Liver (tissue), 9 donors: ENCODE data around the gene SEC61G. TPM values are rescaled to one million over a fixed set of nuclear protein-coding genes. Genes with fewer than 3 reads are reported as not detected.
A peak's percentile ranks its signal among the peaks of the same experiment; 100 is the strongest.

Experiments used
- DNase-seq: peaks from one replicate; pipeline ENCODE4 v3.0.0-alpha.2; 2017; ENCODE audit warnings: low spot score
- H3K27ac ChIP-seq, 2 donors: one replicate each; pipeline ENCODE4 v1.7.0; 2013; ENCODE audit warnings: inconsistent platforms in 2 of 2, low read length in 2 of 2, control low read depth in 1 of 2, low read depth in 1 of 2, mild to moderate bottlenecking in 1 of 2
- H3K27me3 ChIP-seq, 4 donors: one replicate each; pipeline versions ENCODE4 v1.6.1 to v1.7.0; 2013; ENCODE audit warnings: low read length in 3 of 4, inconsistent platforms in 1 of 4, mild to moderate bottlenecking in 1 of 4, moderate library complexity in 1 of 4; ENCODE audit not compliant: control insufficient read depth in 4 of 4, insufficient read depth in 4 of 4
- H3K36me3 ChIP-seq, 4 donors: one replicate each; pipeline versions ENCODE4 v1.6.1 to v1.7.0; 2013; ENCODE audit warnings: low read length in 3 of 4, mild to moderate bottlenecking in 3 of 4, low read depth in 1 of 4, moderate library complexity in 1 of 4; ENCODE audit not compliant: control insufficient read depth in 4 of 4, insufficient read depth in 3 of 4
- H3K4me1 ChIP-seq, 4 donors: one replicate each; pipeline versions ENCODE4 v1.6.1 to v1.7.0; 2013; ENCODE audit warnings: low read length in 3 of 4, mild to moderate bottlenecking in 3 of 4, moderate library complexity in 1 of 4; ENCODE audit not compliant: control insufficient read depth in 4 of 4, insufficient read depth in 4 of 4
- H3K4me3 ChIP-seq, 3 donors: one replicate each; pipeline versions ENCODE4 v1.6.1 to v1.7.0; 2013; ENCODE audit warnings: low read length in 3 of 3, control low read depth in 1 of 3, low read depth in 1 of 3, mild to moderate bottlenecking in 1 of 3
- H3K9ac ChIP-seq, 2 donors: one replicate each; pipeline ENCODE4 v1.7.0; 2013; ENCODE audit warnings: low read length in 2 of 2, mild to moderate bottlenecking in 2 of 2, moderate library complexity in 2 of 2, control low read depth in 1 of 2, low read depth in 1 of 2
- H3K9me3 ChIP-seq, 4 donors: one replicate each; pipeline versions ENCODE4 v1.6.1 to v1.7.0; 2013; ENCODE audit warnings: low read length in 3 of 4; ENCODE audit not compliant: control insufficient read depth in 4 of 4
- CTCF ChIP-seq: fragments of 150-350 bp; IDR thresholded peaks from 2 replicates; pipeline ENCODE4 v1.5.1; 2017; ENCODE audit warnings: improper control_type of control experiment, low read depth, low read length; ENCODE audit not compliant: missing input control
- EGR1 ChIP-seq, 2 donors: IDR thresholded peaks; 2 replicates each; pipeline ENCODE4 v1.6.1; 2016 to 2018; ENCODE audit warnings: antibody characterized with exemption in 2 of 2, low read depth in 2 of 2
- FOXA1 ChIP-seq: IDR thresholded peaks from 2 replicates; pipeline ENCODE4 v1.6.1; 2016; ENCODE audit warnings: antibody characterized with exemption
- HNF4A ChIP-seq, 2 donors: conservative IDR thresholded peaks; 2 replicates each; pipeline ENCODE4 v1.6.1; 2016; ENCODE audit warnings: antibody characterized with exemption in 2 of 2, mild to moderate bottlenecking in 2 of 2
- HNF4G ChIP-seq: IDR thresholded peaks from 2 replicates; pipeline ENCODE4 v1.6.1; 2016; ENCODE audit warnings: antibody characterized with exemption
- JUND ChIP-seq, 2 donors: IDR thresholded peaks; 2 replicates each; pipeline ENCODE4 v1.6.1; 2016; ENCODE audit warnings: antibody characterized with exemption in 2 of 2
- MAX ChIP-seq: IDR thresholded peaks from 2 replicates; pipeline ENCODE4 v1.6.1; 2016; ENCODE audit warnings: antibody characterized with exemption
- NR2F2 ChIP-seq: IDR thresholded peaks from 2 replicates; pipeline ENCODE4 v1.6.1; 2016; ENCODE audit warnings: antibody characterized with exemption
- RAD21 ChIP-seq, 2 donors: IDR thresholded peaks; 2 replicates each; pipeline ENCODE4 v1.6.1; 2016; ENCODE audit warnings: antibody characterized with exemption in 2 of 2, mild to moderate bottlenecking in 2 of 2
- RXRA ChIP-seq, 2 donors: IDR thresholded peaks; 2 replicates each; pipeline ENCODE4 v1.6.1; 2017 to 2018; ENCODE audit warnings: antibody characterized with exemption in 2 of 2, mild to moderate bottlenecking in 1 of 2
- YY1 ChIP-seq: IDR thresholded peaks from 2 replicates; pipeline ENCODE4 v1.6.1; 2016; ENCODE audit warnings: antibody characterized with exemption, mild to moderate bottlenecking
- ZBTB33 ChIP-seq: IDR thresholded peaks from 2 replicates; pipeline ENCODE4 v1.6.1; 2016; ENCODE audit warnings: antibody characterized with exemption
- WGBS: extraction: QIAGEN DNeasy Blood & Tissue Kit; methylation state at CpG from one replicate; pipeline ENCODE4 v1.1.7; 2013; 5-methylcytosine and 5-hydroxymethylcytosine counted together
- polyA plus RNA-seq, 2 donors: library from polyadenylated mRNA; stranded (reverse) in 1 of 2; unstranded in 1 of 2; fragments of 200-250 nt in 1 of 2; fragments of >200 nt in 1 of 2; fragmentation: Nextera tagmentation in 1 of 2; extraction: Ambion mirVana in 1 of 2; gene quantifications; one replicate each; pipeline versions ENCODE4 v1.2.1 to v1.2.3, GENCODE V29; 2013 to 2015
- total RNA-seq, 2 donors: library from RNA; depleted of rRNA; stranded (reverse); fragments of >200 nt; gene quantifications; one replicate each; pipeline ENCODE4 v1.2.3, GENCODE V29; 2014
- donor health status: healthy.
- donor health status: healthy.
- donor health status: healthy.
- donor health status: healthy.
- donor health status: healthy.

SEC61G gene
- total and polyA plus RNA-seq, 4 donors: 57.0 to 329 (median 227) TPM

- H3K36me3 ChIP-seq: peaks cover under 1 to 24% (median 9%) of the 10 kb centered on the region in 4 donors
- 61% methylated on average over 6 of the region's 6 CpGs for WGBS
- no peak for TF ChIP-seq CTCF
- peak; percentile 27 for TF ChIP-seq YY1
- no peaks in the 10 kb centered on the region for H3K9me3 ChIP-seq
- peak overlapping the region; percentile 81 to 96 (median 85) for H3K4me3 ChIP-seq
- peaks cover 4 to 11% (median 9%) of the 10 kb centered on the region in 4 donors for H3K4me1 ChIP-seq
- H3K9ac ChIP-seq: peak overlapping the region; percentile 37 to 98
- no peak overlapping the region for H3K27ac ChIP-seq
- H3K27me3 ChIP-seq: no peaks in the 10 kb centered on the region
- DNase-seq: no peak
Measured at GRCh38 chr7:54757711-54758110, 1.3 kb downstream of the SEC61G start.

GRCh38 chr7:54749200-54749599 is 9.8 kb downstream of the SEC61G start:
- Histone ChIP-seq H3K36me3 (peaks cover 5 to 52% (median 43%) of the 10 kb centered on the region in 4 donors), H3K4me3 (no peak overlapping the region), H3K9me3 (no peaks in the 10 kb centered on the region), H3K4me1 (no peaks in the 10 kb centered on the region), H3K27me3 (no peaks in the 10 kb centered on the region), H3K27ac (no peak overlapping the region), H3K9ac (no peak overlapping the region)
- TF ChIP-seq FOXA1: no peak
- no peak for TF ChIP-seq MAX
- no peak for TF ChIP-seq RXRA (IDR thresholded peaks at IDR 0.05)
- no peak for TF ChIP-seq EGR1 (IDR thresholded peaks at IDR 0.05; ENCODE audit: low read depth in 2 of 2)
- TF ChIP-seq YY1: no peak
- TF ChIP-seq NR2F2: no peak
- DNase-seq: no peak
- WGBS: 88% methylated on average over 6 of the region's 6 CpGs

- no peak overlapping the region for H3K4me3 ChIP-seq
- TF ChIP-seq JUND (IDR thresholded peaks at IDR 0.05) (no peak), NR2F2 (no peak), RXRA (IDR thresholded peaks at IDR 0.05) (no peak), MAX (no peak), FOXA1 (no peak), CTCF (no peak), HNF4A (conservative IDR thresholded peaks at IDR 0.05) (no peak), HNF4G (no peak), EGR1 (IDR thresholded peaks at IDR 0.05; ENCODE audit: low read depth in 2 of 2) (no peak), RAD21 (IDR thresholded peaks at IDR 0.05) (no peak), ZBTB33 (no peak)
- 97% methylated on average over 5 of the region's 5 CpGs for WGBS
- peaks cover 4 to 39% (median 34%) of the 10 kb centered on the region in 4 donors for H3K36me3 ChIP-seq
- no peaks in the 10 kb centered on the region for H3K4me1 ChIP-seq
- H3K27ac ChIP-seq: no peak overlapping the region
- DNase-seq: no peak
- no peak overlapping the region for H3K9ac ChIP-seq
- no peaks in the 10 kb centered on the region for H3K9me3 ChIP-seq
- no peaks in the 10 kb centered on the region for H3K27me3 ChIP-seq
Measured at GRCh38 chr7:54747234-54747633, 11.8 kb downstream of the SEC61G start.
